ENCODE measurements around the gene CLOCK. TPM values are rescaled to one million over a fixed set of nuclear protein-coding genes. Genes with fewer than 3 reads are reported as not detected.

Gene CLOCK
- total RNA-seq, 1 donor from 2014 or later, result 20.4 TPM

- H3K4me3 Mint-ChIP-seq (ENCODE audit: unreplicated experiment), result no peak overlapping the region
- H3K9me3 Mint-ChIP-seq (ENCODE audit: unreplicated experiment), result peaks cover 8% of the 10 kb centered on the region
- DNase-seq (ENCODE audit: extremely low spot score, unreplicated experiment), result no peak
- no peaks in the 10 kb centered on the region for H3K4me1 Mint-ChIP-seq (ENCODE audit: unreplicated experiment)
- peaks cover 19% of the 10 kb centered on the region for H3K36me3 Mint-ChIP-seq (ENCODE audit: unreplicated experiment)
- TF ChIP-seq, protein P1, sequence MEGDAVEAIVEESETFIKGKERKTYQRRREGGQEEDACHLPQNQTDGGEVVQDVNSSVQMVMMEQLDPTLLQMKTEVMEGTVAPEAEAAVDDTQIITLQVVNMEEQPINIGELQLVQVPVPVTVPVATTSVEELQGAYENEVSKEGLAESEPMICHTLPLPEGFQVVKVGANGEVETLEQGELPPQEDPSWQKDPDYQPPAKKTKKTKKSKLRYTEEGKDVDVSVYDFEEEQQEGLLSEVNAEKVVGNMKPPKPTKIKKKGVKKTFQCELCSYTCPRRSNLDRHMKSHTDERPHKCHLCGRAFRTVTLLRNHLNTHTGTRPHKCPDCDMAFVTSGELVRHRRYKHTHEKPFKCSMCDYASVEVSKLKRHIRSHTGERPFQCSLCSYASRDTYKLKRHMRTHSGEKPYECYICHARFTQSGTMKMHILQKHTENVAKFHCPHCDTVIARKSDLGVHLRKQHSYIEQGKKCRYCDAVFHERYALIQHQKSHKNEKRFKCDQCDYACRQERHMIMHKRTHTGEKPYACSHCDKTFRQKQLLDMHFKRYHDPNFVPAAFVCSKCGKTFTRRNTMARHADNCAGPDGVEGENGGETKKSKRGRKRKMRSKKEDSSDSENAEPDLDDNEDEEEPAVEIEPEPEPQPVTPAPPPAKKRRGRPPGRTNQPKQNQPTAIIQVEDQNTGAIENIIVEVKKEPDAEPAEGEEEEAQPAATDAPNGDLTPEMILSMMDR (IDR thresholded peaks at IDR 0.05), result no peak
- no peaks in the 10 kb centered on the region for H3K27me3 Mint-ChIP-seq (ENCODE audit: unreplicated experiment)
- H3K27ac Mint-ChIP-seq (ENCODE audit: unreplicated experiment), result no peak overlapping the region
Observed at GRCh38 chr4:55491486-55491885, 55.2 kb downstream of the CLOCK start.

DNA sequence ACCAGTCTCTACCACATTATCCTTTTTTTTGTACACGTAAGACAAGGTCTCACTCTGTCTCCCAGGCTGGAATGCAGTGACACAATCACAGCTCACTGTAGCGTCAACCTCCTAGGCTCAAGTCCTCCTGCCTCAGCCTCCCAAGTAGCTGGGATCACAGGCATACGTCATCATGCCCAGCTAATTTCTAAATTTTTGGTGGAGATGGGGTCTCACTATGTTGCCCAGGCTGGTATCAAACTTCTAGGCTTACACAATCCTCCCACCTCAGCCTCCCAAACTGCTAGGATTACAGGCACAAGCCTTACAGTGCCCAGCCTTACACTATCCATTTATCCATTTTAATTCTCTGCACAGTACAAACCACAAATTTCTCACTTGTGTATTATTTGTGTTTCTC, 58.0 kb downstream of the CLOCK start:
- Mint-ChIP-seq H3K36me3 (ENCODE audit: unreplicated experiment) (peaks cover 13% of the 10 kb centered on the region), H3K4me1 (ENCODE audit: unreplicated experiment) (no peaks in the 10 kb centered on the region)
- DNase-seq (ENCODE audit: extremely low spot score, unreplicated experiment), result no peak

DNA sequence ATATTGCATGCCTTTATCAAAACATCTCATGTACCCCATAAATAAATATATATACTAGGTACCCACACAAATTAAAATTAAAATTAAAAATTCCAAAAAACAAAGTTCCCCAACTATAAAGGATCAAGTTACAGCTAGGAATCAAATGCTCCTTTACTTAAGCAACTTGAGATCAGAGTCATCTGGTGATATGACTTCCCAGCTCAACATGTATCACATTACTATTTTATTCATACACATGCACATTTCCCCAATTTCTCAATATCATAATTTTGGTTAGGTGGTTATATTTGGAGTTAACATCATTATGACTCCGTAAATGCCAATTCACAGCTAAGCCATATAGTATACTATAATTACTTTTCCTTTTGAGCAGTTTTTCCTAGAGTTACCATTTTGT, 60.9 kb downstream of the CLOCK start:
- Mint-ChIP-seq H3K4me1 (ENCODE audit: unreplicated experiment) (no peaks in the 10 kb centered on the region), H3K36me3 (ENCODE audit: unreplicated experiment) (peaks cover 19% of the 10 kb centered on the region), H3K27me3 (ENCODE audit: unreplicated experiment) (no peaks in the 10 kb centered on the region), H3K27ac (ENCODE audit: unreplicated experiment) (no peak overlapping the region), H3K9me3 (ENCODE audit: unreplicated experiment) (peaks cover 3% of the 10 kb centered on the region), H3K4me3 (ENCODE audit: unreplicated experiment) (no peak overlapping the region)
- DNase-seq (ENCODE audit: extremely low spot score, unreplicated experiment), result no peak
- TF ChIP-seq, protein P1 (IDR thresholded peaks at IDR 0.05), result no peak

More for the DNA sequence above, 58.0 kb downstream of the CLOCK start:
- H3K27ac Mint-ChIP-seq (ENCODE audit: unreplicated experiment), result no peak overlapping the region
- H3K9me3 Mint-ChIP-seq (ENCODE audit: unreplicated experiment), result peaks cover 3% of the 10 kb centered on the region
- TF ChIP-seq, protein P1 (IDR thresholded peaks at IDR 0.05), result no peak
- no peak overlapping the region for H3K4me3 Mint-ChIP-seq (ENCODE audit: unreplicated experiment)
- no peaks in the 10 kb centered on the region for H3K27me3 Mint-ChIP-seq (ENCODE audit: unreplicated experiment)

DNA sequence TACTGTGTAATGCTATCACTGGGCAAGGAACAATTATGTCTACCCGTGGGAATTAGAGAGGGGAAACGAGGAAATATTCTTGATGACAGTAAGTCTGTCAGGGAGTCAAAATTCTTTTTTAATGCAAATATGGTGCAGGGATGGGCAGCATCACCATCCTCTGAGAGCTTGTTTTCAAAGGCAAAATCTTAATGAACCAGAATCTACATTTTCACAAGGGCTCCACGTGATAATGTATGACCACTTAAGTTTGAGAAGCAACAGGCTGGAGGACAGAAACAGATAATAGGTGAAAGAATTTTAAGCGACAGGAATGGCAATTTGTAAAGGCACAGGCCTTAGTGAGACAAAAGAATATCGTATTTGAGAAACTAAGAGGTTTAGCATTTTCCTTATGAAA, 63.4 kb downstream of the CLOCK start:
- Mint-ChIP-seq H3K27me3 (ENCODE audit: unreplicated experiment) (no peaks in the 10 kb centered on the region), H3K4me1 (ENCODE audit: unreplicated experiment) (peaks cover 2% of the 10 kb centered on the region), H3K4me3 (ENCODE audit: unreplicated experiment) (no peak overlapping the region), H3K9me3 (ENCODE audit: unreplicated experiment) (no peaks in the 10 kb centered on the region), H3K36me3 (ENCODE audit: unreplicated experiment) (peaks cover 16% of the 10 kb centered on the region), H3K27ac (ENCODE audit: unreplicated experiment) (no peak overlapping the region)
- TF ChIP-seq, protein P1 (IDR thresholded peaks at IDR 0.05), result no peak
- no peak for DNase-seq (ENCODE audit: extremely low spot score, unreplicated experiment)

DNA sequence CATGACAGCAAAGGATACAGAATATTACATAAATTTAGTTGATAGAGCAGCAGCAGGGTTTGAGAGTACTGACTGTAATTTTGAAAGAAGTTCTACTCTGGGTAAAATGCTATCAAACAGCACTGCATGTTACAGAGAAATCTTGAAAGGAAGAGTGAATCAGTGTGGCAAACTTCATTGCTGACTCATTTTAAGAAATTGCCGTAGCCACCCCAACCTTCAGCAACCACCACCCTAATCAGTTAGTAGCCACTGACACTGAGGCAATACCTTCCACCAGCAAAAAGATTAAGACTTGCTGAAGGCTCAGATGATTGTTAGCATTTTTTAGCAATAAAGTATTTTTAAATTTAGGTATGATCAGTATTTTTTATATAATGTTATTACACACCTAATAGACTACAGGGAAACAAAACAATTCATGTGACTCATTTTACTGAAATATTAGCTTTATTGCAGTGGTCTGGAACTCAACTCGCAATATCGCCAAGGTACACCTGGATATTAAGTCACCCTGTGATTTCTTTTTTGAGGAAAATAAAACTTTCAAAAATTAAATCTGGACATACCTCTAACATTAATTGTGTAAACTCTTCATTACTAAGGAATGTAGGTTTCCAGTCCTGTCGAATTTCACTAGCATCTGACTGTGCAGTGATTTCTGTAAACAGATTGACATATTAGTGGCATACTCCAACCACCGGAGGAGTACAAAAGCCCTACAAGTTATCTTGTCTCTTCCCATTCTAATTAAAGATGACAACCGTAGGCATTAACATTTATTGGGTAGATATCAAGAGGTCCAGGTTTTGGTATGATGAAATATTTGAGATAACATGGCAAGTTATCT, 71.1 kb downstream of the CLOCK start:
- no peak for DNase-seq (ENCODE audit: extremely low spot score, unreplicated experiment)
- H3K27me3 Mint-ChIP-seq (ENCODE audit: unreplicated experiment), result no peaks in the 10 kb centered on the region
- peaks cover 10% of the 10 kb centered on the region for H3K4me1 Mint-ChIP-seq (ENCODE audit: unreplicated experiment)
- no peak overlapping the region for H3K27ac Mint-ChIP-seq (ENCODE audit: unreplicated experiment)
- peaks cover 14% of the 10 kb centered on the region for H3K9me3 Mint-ChIP-seq (ENCODE audit: unreplicated experiment)
- TF ChIP-seq, protein P1 (IDR thresholded peaks at IDR 0.05), result no peak
- H3K36me3 Mint-ChIP-seq (ENCODE audit: unreplicated experiment), result peaks cover 26% of the 10 kb centered on the region
- no peak overlapping the region for H3K4me3 Mint-ChIP-seq (ENCODE audit: unreplicated experiment)
